GM21528 (cell line): Measurements from ENCODE around the gene SLC25A12.
"Not testable (repeated sequence)": the region's sequence is repeated elsewhere in the genome, so short reads cannot be mapped to it uniquely, and the experiment has no call there.

ENCODE experiments used
- ATAC-seq: cut with Tn5 transposase; IDR thresholded peaks from one replicate; pipeline ENCODE4 v1.9.1; 2021; ENCODE audit warnings: mild to moderate bottlenecking, moderate library complexity; ENCODE audit not compliant: unreplicated experiment, low FRiP score

The SLC25A12 gene

GRCh38 chr2:171832489-171832888, 61.6 kb downstream of the SLC25A12 start:
- no peak for ATAC-seq

GRCh38 chr2:171830039-171830438, 64.0 kb downstream of the SLC25A12 start:
- no peak for ATAC-seq

GRCh38 chr2:171824086-171824485, 70.0 kb downstream of the SLC25A12 start:
- ATAC-seq = no peak

- ATAC-seq = no peak
These were observed 71.3 kb downstream of the SLC25A12 start for GRCh38 chr2:171822525-171823322.

- ATAC-seq = no peak
These were observed 74.6 kb downstream of the SLC25A12 start for GRCh38 chr2:171819453-171819852.

- no peak for ATAC-seq
These were observed 79.2 kb downstream of the SLC25A12 start for GRCh38 chr2:171814883-171815282.

GRCh38 chr2:171814174-171814573, 79.9 kb downstream of the SLC25A12 start:
- ATAC-seq = no peak

- no peak for ATAC-seq
These were observed 80.3 kb downstream of the SLC25A12 start for GRCh38 chr2:171813729-171814128.

- no peak for ATAC-seq
These were observed 80.9 kb downstream of the SLC25A12 start for GRCh38 chr2:171813126-171813525.

GRCh38 chr2:171811245-171811628, 82.8 kb downstream of the SLC25A12 start:
- ATAC-seq = no peak

GRCh38 chr2:171810422-171811244, 83.4 kb downstream of the SLC25A12 start:
- ATAC-seq = no peak

- ATAC-seq = not testable (repeated sequence)
These were observed 85.2 kb downstream of the SLC25A12 start for GRCh38 chr2:171808885-171809284.

GRCh38 chr2:171807831-171808393, 86.1 kb downstream of the SLC25A12 start:
- no peak for ATAC-seq

- ATAC-seq = no peak
These were observed 86.9 kb downstream of the SLC25A12 start for GRCh38 chr2:171807119-171807518.

- ATAC-seq = no peak
These were observed 89.6 kb downstream of the SLC25A12 start for GRCh38 chr2:171804456-171804855.

GRCh38 chr2:171803757-171804156, 90.3 kb downstream of the SLC25A12 start:
- ATAC-seq = no peak

GRCh38 chr2:171800639-171801038, 93.4 kb downstream of the SLC25A12 start:
- no peak for ATAC-seq

GRCh38 chr2:171798156-171798820, 95.8 kb downstream of the SLC25A12 start:
- ATAC-seq = no peak

GRCh38 chr2:171794918-171795317, 99.1 kb downstream of the SLC25A12 start:
- ATAC-seq = no peak

GRCh38 chr2:171793691-171794678, 100.1 kb downstream of the SLC25A12 start:
- ATAC-seq = no peak
